Inferior parietal cortex (tissue), 1 donor: Measurements from ENCODE around the gene BMF.

Experiments used
- DNase-seq: peaks from one replicate; pipeline ENCODE4 v3.0.0-alpha.2; 2016; ENCODE audit errors: extremely low spot score

Gene BMF

DNA sequence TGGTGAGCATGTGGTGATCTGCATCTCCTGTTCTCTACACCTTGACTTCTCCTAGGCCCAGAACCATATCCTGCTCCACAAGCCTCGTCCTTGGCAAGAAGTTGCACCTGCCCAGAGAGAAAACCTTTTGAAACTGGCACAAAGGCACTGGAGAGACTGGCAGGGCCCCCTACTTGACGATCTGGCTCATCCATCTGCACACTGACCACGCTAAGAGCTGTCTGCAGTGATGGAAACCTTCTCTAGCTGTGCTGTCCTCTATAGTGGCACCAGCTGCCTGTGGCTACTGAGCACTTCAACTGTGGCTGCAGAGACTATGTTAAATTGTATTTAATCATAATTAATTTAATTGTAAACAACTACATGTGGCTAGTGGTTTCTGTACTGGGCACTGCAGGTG, 43.5 kb downstream of the BMF start:
- DNase-seq: no peak

GRCh38 chr15:40064231-40064894, 44.3 kb downstream of the BMF start:
- DNase-seq: no peak

DNA sequence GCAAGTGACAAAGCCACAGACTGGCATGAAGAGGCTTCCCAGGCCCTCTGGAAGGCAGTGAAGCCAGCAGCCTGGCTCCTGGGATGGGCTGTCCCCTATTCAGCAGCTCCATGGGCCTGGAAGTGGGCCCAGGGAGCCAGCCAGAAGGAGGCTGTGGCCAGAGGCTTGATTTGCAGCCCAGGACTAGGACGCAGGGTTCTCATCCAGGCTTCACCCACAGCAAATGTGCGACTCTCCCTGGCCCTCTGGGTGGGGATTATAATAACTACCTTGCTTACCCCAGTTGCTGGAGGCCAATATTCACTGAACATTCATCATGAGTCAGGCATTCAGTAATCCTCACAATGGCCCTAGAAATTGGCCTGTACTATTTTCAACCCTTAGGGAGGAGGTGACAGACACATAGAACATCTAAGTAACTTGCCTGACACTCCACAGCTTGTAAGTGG, 45.1 kb downstream of the BMF start:
- DNase-seq: no peak

GRCh38 chr15:40062816-40063562, 45.7 kb downstream of the BMF start:
- no peak for DNase-seq

GRCh38 chr15:40061212-40061901, 47.3 kb downstream of the BMF start:
- DNase-seq: no peak

DNA sequence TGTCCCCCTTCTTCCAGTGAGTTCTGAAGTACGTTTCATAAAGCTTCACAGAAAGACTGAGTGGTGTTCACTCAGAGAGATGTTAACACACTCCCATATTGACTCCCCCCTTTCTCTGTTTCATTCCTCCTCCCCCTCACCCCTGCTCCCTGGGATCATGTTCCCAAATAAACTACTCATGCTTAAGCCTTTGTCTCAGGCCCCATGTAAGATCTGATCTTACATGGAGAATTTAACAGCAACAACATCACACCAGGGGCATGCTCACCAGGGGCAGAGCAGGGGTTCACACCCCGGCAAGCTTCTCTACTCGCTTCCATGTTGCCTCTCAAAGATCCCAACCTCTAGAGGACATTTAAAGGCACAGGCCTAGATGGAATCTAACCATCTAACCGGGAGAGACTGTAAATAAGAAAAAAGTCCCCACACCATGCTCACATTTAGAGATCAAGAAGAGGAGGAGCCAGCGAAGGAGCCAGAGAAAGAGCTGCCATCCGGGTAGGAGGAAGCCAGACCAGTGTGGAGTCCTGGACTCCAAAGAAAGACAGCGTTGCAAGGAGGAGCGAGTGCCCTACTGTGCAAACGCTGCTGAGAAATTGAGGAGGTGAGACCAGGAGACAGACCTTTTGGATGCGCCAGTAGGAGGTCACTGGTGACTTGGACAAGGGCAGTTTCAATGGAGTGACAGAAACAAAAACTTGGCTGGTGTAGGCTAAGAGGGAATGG, 48.3 kb downstream of the BMF start:
- DNase-seq: no peak

DNA sequence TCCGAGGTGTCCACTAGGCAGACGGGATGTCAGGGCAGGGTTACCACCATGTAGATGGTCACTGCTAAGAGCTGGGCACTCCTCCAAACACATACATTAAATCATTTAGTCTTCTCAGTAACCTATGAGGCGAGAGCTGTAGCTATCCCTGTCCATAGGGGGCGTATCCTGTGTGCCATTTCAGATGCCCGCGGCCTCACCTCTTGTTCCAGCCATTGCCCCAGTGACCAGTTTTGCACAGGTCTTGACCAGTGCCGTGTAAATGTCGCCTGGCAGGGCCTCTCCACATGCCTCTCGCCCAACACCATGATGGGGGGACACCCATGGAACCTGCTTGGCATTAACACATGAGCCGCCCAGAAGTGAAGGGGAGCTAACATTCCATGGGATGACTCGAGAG, 48.9 kb downstream of the BMF start:
- DNase-seq: no peak

- no peak for DNase-seq
Measured at GRCh38 chr15:40058476-40059140, 50.1 kb downstream of the BMF start.

GRCh38 chr15:40055576-40056293, 52.9 kb downstream of the BMF start:
- DNase-seq: no peak

- DNase-seq: no peak
Measured at GRCh38 chr15:40054855-40055575, 53.7 kb downstream of the BMF start.

- no peak for DNase-seq
Measured at GRCh38 chr15:40054605-40054854, 54.1 kb downstream of the BMF start.

GRCh38 chr15:40053831-40054604, 54.7 kb downstream of the BMF start:
- DNase-seq: no peak

DNA sequence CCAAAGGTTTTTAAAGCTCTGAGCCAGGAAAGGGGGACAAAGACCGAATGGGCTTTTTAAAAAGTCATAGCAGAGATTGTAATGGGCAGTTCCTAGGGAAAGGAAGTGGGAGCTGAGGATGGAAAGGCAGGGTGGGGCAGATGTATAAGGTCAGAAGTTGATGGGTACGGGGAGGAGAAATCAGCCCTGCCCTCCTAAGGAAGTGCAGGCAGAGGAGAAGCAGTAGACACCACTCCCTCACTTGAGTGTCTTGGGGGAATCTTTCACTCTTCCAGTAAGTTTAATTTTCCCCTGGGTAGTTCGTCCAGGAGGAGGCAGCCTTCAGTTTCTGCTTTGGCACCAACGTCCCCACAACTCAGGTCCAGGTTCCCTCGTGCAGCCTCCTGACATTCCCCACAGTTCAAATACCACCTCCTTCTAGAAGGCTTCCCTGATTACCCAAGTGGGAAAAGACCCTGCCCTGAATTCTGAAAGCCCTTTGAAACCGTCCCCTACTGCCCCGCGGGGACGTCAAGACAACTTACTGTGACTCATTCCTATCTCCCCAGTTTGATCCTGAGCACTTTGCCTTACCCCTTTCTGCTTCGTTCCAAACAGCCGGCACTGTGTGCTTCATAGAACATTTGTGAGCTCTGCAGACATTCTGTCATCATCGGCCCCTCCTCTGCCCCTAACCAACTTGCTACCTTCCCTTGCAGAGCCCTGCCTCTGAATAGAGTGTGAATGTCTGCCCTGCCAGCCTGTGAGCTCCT, 55.4 kb downstream of the BMF start:
- DNase-seq: no peak

GRCh38 chr15:40052604-40053003, 56.1 kb downstream of the BMF start:
- DNase-seq: no peak

DNA sequence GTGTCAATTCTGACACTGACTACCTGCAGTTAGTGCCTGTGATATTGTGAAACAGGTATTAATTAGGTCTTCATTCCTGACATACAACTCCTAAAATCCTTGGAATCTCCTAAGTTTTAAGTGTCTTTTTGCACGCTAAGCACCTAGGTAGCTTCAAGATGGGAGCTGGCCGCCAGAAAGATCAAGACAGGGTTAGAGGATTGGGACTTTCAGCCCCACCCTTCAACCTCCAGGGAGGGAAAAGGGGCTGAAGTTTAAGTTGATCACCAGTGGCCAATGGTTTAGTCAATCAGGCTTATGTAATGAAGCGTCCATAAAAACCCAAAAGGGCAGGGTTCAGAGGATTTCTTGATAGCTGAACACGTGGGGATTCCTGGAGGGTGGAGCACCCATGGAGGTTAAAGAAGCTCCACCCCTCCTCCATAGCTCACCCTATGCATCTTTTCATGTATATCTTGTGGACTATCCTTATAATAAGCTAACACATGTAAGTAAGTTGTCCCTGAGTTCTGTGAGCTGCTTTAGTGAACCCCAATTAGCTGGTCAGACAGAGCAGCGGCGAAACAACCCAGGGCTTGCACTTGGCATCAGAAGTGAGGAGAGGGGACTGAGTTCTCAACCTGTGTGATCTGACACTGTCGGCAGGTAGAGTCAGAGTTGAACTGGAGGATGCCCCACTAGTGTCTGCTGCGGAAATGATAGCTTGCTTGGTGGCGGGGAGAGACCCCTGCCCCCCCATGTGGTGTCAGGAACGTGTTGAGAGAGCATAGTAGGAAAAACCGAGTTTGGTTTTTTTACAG, 56.9 kb downstream of the BMF start:
- no peak for DNase-seq

DNA sequence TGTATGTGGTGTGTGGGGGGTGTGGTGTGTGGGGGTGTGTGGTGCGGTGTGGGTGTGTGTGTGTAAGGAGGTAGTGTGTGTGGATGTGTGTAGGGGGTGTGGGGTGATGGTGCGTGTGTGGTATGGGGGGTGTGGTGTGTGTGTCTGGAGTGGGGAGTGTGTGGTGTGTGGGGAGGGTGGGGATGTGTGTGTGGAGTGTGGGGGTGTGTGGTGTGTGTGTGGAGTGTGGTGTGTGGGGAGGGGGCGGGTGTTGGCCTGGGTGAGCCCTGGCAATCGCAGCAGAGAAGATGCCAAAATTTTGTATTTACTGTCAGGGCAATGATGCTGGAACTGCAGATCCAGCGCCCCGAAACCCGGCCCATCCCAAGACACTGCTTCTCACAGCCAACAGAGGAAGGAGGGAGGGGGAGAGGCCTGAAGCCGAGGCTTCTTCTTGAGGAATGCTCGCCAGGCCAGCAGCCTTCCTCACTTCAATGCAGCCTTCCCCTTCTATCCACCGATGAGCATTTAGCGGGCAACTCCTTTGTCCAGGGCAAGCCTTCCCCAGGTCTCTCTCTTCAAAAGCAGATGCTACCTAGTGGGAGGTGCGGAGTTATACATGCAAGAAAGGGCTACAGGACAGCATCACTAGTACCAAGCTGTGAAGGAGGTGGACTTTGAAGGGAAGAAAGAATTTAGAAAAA, 57.8 kb downstream of the BMF start:
- DNase-seq: no peak

GRCh38 chr15:40048926-40049475, 59.7 kb downstream of the BMF start:
- DNase-seq: no peak
